Prostate gland (tissue), 2 donors: ENCODE results near the gene SGSM2.

ENCODE experiments used
- CTCF ChIP-seq, 4 experiments: fragments of 200-600 bp in 2 of 4; fragments of 450-650 bp in 2 of 4; sonication (generic) in 2 of 4; IDR thresholded peaks; 1 replicate in 3 of 4; 2 replicates in 1 of 4; pipeline ENCODE4 v1.5.1; 2016 to 2019; ENCODE audit warnings: antibody characterized with exemption in 4 of 4, mild to moderate bottlenecking in 2 of 4, moderate library complexity in 2 of 4
- POLR2A ChIP-seq: fragments of 450-650 bp; IDR thresholded peaks from one replicate; pipeline ENCODE4 v1.6.1; 2016; ENCODE audit warnings: antibody characterized with exemption, mild to moderate bottlenecking

- TF ChIP-seq CTCF (IDR thresholded peaks at IDR 0.05) (no peak), POLR2A (no peak)
Measured at GRCh38 chr17:2376107-2376506, 38.8 kb downstream of the SGSM2 start.
